GM19240 (cell line): Measurements from ENCODE around the gene BCL2L13.
"Not testable (repeated sequence)": the region's sequence is repeated elsewhere in the genome, so short reads cannot be mapped to it uniquely, and the experiment has no call there.

Source experiments
- DNase-seq: peaks from one replicate; pipeline ENCODE4 v3.0.0; 2011; ENCODE audit warnings: low spot score; ENCODE audit not compliant: insufficient read length

Gene BCL2L13

GRCh38 chr22:17636850-17637249 is 1.7 kb upstream of the BCL2L13 start:
- DNase-seq, result not testable (repeated sequence)

- DNase-seq, result no peak
These were observed 921 bp upstream of the BCL2L13 start for GRCh38 chr22:17637490-17638181.

GRCh38 chr22:17638182-17638431 is 450 bp upstream of the BCL2L13 start:
- no peak for DNase-seq

- DNase-seq, result peak; percentile 24
These were observed 737 bp downstream of the BCL2L13 start for GRCh38 chr22:17639247-17639741.

- DNase-seq, result no peak
These were observed 2.7 kb downstream of the BCL2L13 start for GRCh38 chr22:17641269-17641668.

- DNase-seq, result not testable (repeated sequence)
These were observed 3.8 kb downstream of the BCL2L13 start for GRCh38 chr22:17642357-17642756.

GRCh38 chr22:17647452-17647851 is 8.9 kb downstream of the BCL2L13 start:
- no peak for DNase-seq

GRCh38 chr22:17647991-17648390 is 9.4 kb downstream of the BCL2L13 start:
- DNase-seq, result no peak

GRCh38 chr22:17648569-17648968 is 10.0 kb downstream of the BCL2L13 start:
- no peak for DNase-seq

GRCh38 chr22:17655289-17655688 is 16.7 kb downstream of the BCL2L13 start:
- DNase-seq, result no peak

GRCh38 chr22:17656870-17657395 is 18.4 kb downstream of the BCL2L13 start:
- DNase-seq, result no peak

GRCh38 chr22:17664414-17665055 is 26.0 kb downstream of the BCL2L13 start:
- no peak for DNase-seq

- DNase-seq, result no peak
These were observed 26.7 kb downstream of the BCL2L13 start for GRCh38 chr22:17665248-17665647.

GRCh38 chr22:17665854-17666253 is 27.3 kb downstream of the BCL2L13 start:
- DNase-seq, result no peak

- not testable (repeated sequence) for DNase-seq
These were observed 33.0 kb downstream of the BCL2L13 start for GRCh38 chr22:17671521-17672092.

- DNase-seq, result no peak
These were observed 33.9 kb downstream of the BCL2L13 start for GRCh38 chr22:17672417-17672991.

- no peak for DNase-seq
These were observed 35.6 kb downstream of the BCL2L13 start for GRCh38 chr22:17674152-17674551.

GRCh38 chr22:17675584-17675983 is 37.0 kb downstream of the BCL2L13 start:
- no peak for DNase-seq

- no peak for DNase-seq
These were observed 40.3 kb downstream of the BCL2L13 start for GRCh38 chr22:17678817-17679385.

- no peak for DNase-seq
These were observed 45.7 kb downstream of the BCL2L13 start for GRCh38 chr22:17684245-17684644.

GRCh38 chr22:17692841-17693240 is 54.3 kb downstream of the BCL2L13 start:
- no peak for DNase-seq

- DNase-seq, result no peak
These were observed 55.6 kb downstream of the BCL2L13 start for GRCh38 chr22:17694193-17694592.
